H9 (cell line): ENCODE measurements around the gene ZNF691. TPM values are rescaled to one million over a fixed set of nuclear protein-coding genes. Genes with fewer than 3 reads are reported as not detected.

Experiments used
- DNase-seq: peaks from one replicate; pipeline ENCODE4 v3.0.0-alpha.2; 2017
- H2AFZ ChIP-seq: one replicate; pipeline ENCODE4 v1.6.1; 2013; ENCODE audit warnings: mild to moderate bottlenecking, low read length, control low read depth, moderate library complexity
- H2AK5ac ChIP-seq: 2 replicates; pipeline ENCODE4 v1.6.1; 2013; ENCODE audit warnings: low read length, control low read depth, mixed read lengths; ENCODE audit not compliant: insufficient read length
- H2BK120ac ChIP-seq: one replicate; pipeline ENCODE4 v1.6.1; 2013; ENCODE audit warnings: low read depth, mild to moderate bottlenecking, low read length, control low read depth, inconsistent platforms; ENCODE audit not compliant: poor library complexity, severe bottlenecking
- H2BK12ac ChIP-seq: 2 replicates; pipeline ENCODE4 v1.6.1; 2013; ENCODE audit warnings: low read length, control low read depth, mixed read lengths, low read depth; ENCODE audit not compliant: insufficient read length
- H2BK15ac ChIP-seq: 2 replicates; pipeline ENCODE4 v1.6.1; 2013; ENCODE audit warnings: low read depth, low read length, control low read depth
- H2BK20ac ChIP-seq: one replicate; pipeline ENCODE4 v1.6.1; 2013; ENCODE audit warnings: low read depth, mild to moderate bottlenecking, low read length, control low read depth, inconsistent platforms; ENCODE audit not compliant: poor library complexity, severe bottlenecking
- H2BK5ac ChIP-seq: 2 replicates; pipeline ENCODE4 v1.6.1; 2013; ENCODE audit warnings: low read length, control low read depth, mixed read lengths; ENCODE audit not compliant: insufficient read length
- H3K14ac ChIP-seq: 2 replicates; pipeline ENCODE4 v1.6.1; 2013; ENCODE audit warnings: low read length, control low read depth; ENCODE audit not compliant: insufficient read depth
- H3K18ac ChIP-seq: 2 replicates; pipeline ENCODE4 v1.6.1; 2013; ENCODE audit warnings: low read depth, mild to moderate bottlenecking, mixed read lengths, low read length, control low read depth; ENCODE audit not compliant: insufficient read length
- H3K23ac ChIP-seq: 2 replicates; pipeline ENCODE4 v1.6.1; 2013; ENCODE audit warnings: low read length, control low read depth, mixed read lengths, low read depth; ENCODE audit not compliant: insufficient read length
- H3K23me2 ChIP-seq: 2 replicates; pipeline ENCODE4 v1.6.1; 2013; ENCODE audit warnings: low read depth, mild to moderate bottlenecking, mixed read lengths, low read length, control low read depth; ENCODE audit not compliant: insufficient read length, poor library complexity, severe bottlenecking
- H3K27ac ChIP-seq: 2 replicates; pipeline ENCODE4 v1.5.1; 2013; ENCODE audit warnings: low read length, control low read depth, mixed read lengths, low read depth; ENCODE audit not compliant: insufficient read length
- H3K27me3 ChIP-seq: 2 replicates; pipeline ENCODE4 v1.6.1; 2013; ENCODE audit warnings: low read length, control low read depth, inconsistent platforms; ENCODE audit not compliant: insufficient read depth
- H3K4ac ChIP-seq: 2 replicates; pipeline ENCODE4 v1.6.1; 2013; ENCODE audit warnings: low read depth, mild to moderate bottlenecking, control low read depth, inconsistent platforms, low read length, moderate library complexity
- H3K4me1 ChIP-seq: 2 replicates; pipeline ENCODE4 v1.6.1; 2013; ENCODE audit warnings: low read length, control low read depth, inconsistent platforms; ENCODE audit not compliant: insufficient read depth
- H3K4me2 ChIP-seq: 2 replicates; pipeline ENCODE4 v1.6.1; 2013; ENCODE audit warnings: low read length, control low read depth, mixed read lengths; ENCODE audit not compliant: insufficient read length, insufficient read depth
- H3K56ac ChIP-seq: 2 replicates; pipeline ENCODE4 v1.6.1; 2013; ENCODE audit warnings: low read depth, mild to moderate bottlenecking, mixed read lengths, low read length, control low read depth; ENCODE audit not compliant: insufficient read length
- H3K79me1 ChIP-seq: 2 replicates; pipeline ENCODE4 v1.6.1; 2013; ENCODE audit warnings: low read depth, mild to moderate bottlenecking, moderate library complexity, low read length, control low read depth, inconsistent platforms; ENCODE audit not compliant: insufficient read depth, poor library complexity, severe bottlenecking
- H3K79me2 ChIP-seq: 2 replicates; pipeline ENCODE4 v1.6.1; 2013; ENCODE audit warnings: low read length, control low read depth, inconsistent platforms; ENCODE audit not compliant: insufficient read depth
- H3K9ac ChIP-seq: 2 replicates; pipeline ENCODE4 v1.6.1; 2013; ENCODE audit warnings: low read length, control low read depth, mixed read lengths; ENCODE audit not compliant: insufficient read length; ENCODE audit errors: extremely low read depth
- H3K9me3 ChIP-seq: one replicate; pipeline ENCODE4 v1.6.1; 2013; ENCODE audit warnings: low read depth, low read length, inconsistent platforms; ENCODE audit not compliant: control insufficient read depth
- H3T11ph ChIP-seq: one replicate; pipeline ENCODE4 v1.6.1; 2013; ENCODE audit warnings: mild to moderate bottlenecking, low read length, control low read depth, inconsistent platforms
- H4K20me1 ChIP-seq: one replicate; pipeline ENCODE4 v1.6.1; 2013; ENCODE audit not compliant: control insufficient read depth, insufficient read length, insufficient read depth
- H4K5ac ChIP-seq: 2 replicates; pipeline ENCODE4 v1.6.1; 2013; ENCODE audit warnings: low read depth, mild to moderate bottlenecking, mixed read lengths, low read length, control low read depth; ENCODE audit not compliant: insufficient read length
- H4K8ac ChIP-seq: replicated peaks from 2 replicates; pipeline ENCODE4 v1.6.1; 2013; ENCODE audit warnings: low read length, control low read depth, mixed read lengths, low read depth; ENCODE audit not compliant: insufficient read length
- H4K91ac ChIP-seq: 2 replicates; pipeline ENCODE4 v1.6.1; 2013; ENCODE audit warnings: low read depth, mild to moderate bottlenecking, moderate library complexity, mixed read lengths, low read length, control low read depth; ENCODE audit not compliant: insufficient read length
- H3K27ac Mint-ChIP-seq, 3 experiments: 2 replicates in 2 of 3; 3 replicates in 1 of 3; pipeline ENCODE4 v1.8.0; 2020 to 2021; ENCODE audit warnings: mixed read lengths in 3 of 3, mild to moderate bottlenecking in 1 of 3, moderate library complexity in 1 of 3
- H3K27me3 Mint-ChIP-seq: 2 replicates; pipeline ENCODE4 v1.8.0; 2021; ENCODE audit warnings: low read depth, mild to moderate bottlenecking, moderate library complexity, mixed read lengths
- H3K36me3 Mint-ChIP-seq, 3 experiments: 2 replicates in 2 of 3; 3 replicates in 1 of 3; pipeline ENCODE4 v1.8.0; 2020 to 2021; ENCODE audit warnings: low read depth in 3 of 3, mixed read lengths in 3 of 3; ENCODE audit not compliant: insufficient read depth in 1 of 3
- H3K4me1 Mint-ChIP-seq, 2 experiments: 2 replicates each; pipeline ENCODE4 v1.8.0; 2020; ENCODE audit warnings: mixed read lengths in 2 of 2
- H3K4me3 Mint-ChIP-seq, 2 experiments: 2 replicates in 1 of 2; 3 replicates in 1 of 2; pipeline ENCODE4 v1.8.0; 2020 to 2021; ENCODE audit warnings: mild to moderate bottlenecking in 2 of 2, mixed read lengths in 2 of 2, moderate library complexity in 1 of 2
- H3K9me3 Mint-ChIP-seq, 2 experiments: 2 replicates in 1 of 2; 3 replicates in 1 of 2; pipeline ENCODE4 v1.8.0; 2020; ENCODE audit warnings: mild to moderate bottlenecking in 2 of 2, mixed read lengths in 2 of 2, moderate library complexity in 1 of 2
- WGBS: extraction: QIAGEN DNeasy Blood & Tissue Kit; methylation state at CpG from one replicate; pipeline ENCODE4 v1.1.7; 2013; ENCODE audit warnings: missing lambda C conversion rate, low lambda C conversion rate, mixed read lengths; ENCODE audit not compliant: insufficient read length; ENCODE audit errors: extremely low coverage; 5-methylcytosine and 5-hydroxymethylcytosine counted together
- total RNA-seq: library from RNA; stranded (reverse); gene quantifications from 2 replicates; pipeline ENCODE4 v1.2.1, GENCODE V29; 2021
- TF ChIP-seq, protein P1 (sequence below): fragments of 200-600 bp; sonication (generic); conservative IDR thresholded peaks from 3 replicates; pipeline ENCODE4 v1.8.0; 2021; ENCODE audit warnings: antibody characterized with exemption, mild to moderate bottlenecking

ZNF691 gene
- total RNA-seq, 1 experiment from 2014 or later: 20.1 TPM

GRCh38 chr1:42806593-42806992 is 39.8 kb upstream of the ZNF691 start:
- TF ChIP-seq, protein P1, sequence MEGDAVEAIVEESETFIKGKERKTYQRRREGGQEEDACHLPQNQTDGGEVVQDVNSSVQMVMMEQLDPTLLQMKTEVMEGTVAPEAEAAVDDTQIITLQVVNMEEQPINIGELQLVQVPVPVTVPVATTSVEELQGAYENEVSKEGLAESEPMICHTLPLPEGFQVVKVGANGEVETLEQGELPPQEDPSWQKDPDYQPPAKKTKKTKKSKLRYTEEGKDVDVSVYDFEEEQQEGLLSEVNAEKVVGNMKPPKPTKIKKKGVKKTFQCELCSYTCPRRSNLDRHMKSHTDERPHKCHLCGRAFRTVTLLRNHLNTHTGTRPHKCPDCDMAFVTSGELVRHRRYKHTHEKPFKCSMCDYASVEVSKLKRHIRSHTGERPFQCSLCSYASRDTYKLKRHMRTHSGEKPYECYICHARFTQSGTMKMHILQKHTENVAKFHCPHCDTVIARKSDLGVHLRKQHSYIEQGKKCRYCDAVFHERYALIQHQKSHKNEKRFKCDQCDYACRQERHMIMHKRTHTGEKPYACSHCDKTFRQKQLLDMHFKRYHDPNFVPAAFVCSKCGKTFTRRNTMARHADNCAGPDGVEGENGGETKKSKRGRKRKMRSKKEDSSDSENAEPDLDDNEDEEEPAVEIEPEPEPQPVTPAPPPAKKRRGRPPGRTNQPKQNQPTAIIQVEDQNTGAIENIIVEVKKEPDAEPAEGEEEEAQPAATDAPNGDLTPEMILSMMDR: no peak
- no peak overlapping the region for H3K23ac ChIP-seq
- no peak overlapping the region for H3K56ac ChIP-seq
- H4K20me1 ChIP-seq: no peaks in the 10 kb centered on the region
- H2BK12ac ChIP-seq: no peak overlapping the region
- peaks cover 17 to 19% of the 10 kb centered on the region in 2 experiments for H3K9me3 Mint-ChIP-seq
- H3K79me2 ChIP-seq: no peaks in the 10 kb centered on the region
- H3K4me1 ChIP-seq: no peaks in the 10 kb centered on the region
- H3K14ac ChIP-seq: no peak overlapping the region
- no peaks in the 10 kb centered on the region for H3K79me1 ChIP-seq
- no peaks in the 10 kb centered on the region for H3K27me3 ChIP-seq
- no peak overlapping the region for H2AFZ ChIP-seq
- H3K4me2 ChIP-seq: no peak overlapping the region
- no peak overlapping the region for H3K27ac ChIP-seq
- H4K8ac ChIP-seq: no peak overlapping the region
- no peak overlapping the region for H3K18ac ChIP-seq
- no peak overlapping the region for H2BK5ac ChIP-seq
- H4K5ac ChIP-seq: no peak overlapping the region
- no peak overlapping the region for H4K91ac ChIP-seq
- no peak overlapping the region for H2AK5ac ChIP-seq
- H3K4ac ChIP-seq: no peak overlapping the region
- H2BK15ac ChIP-seq: no peak overlapping the region
- H3K4me3 Mint-ChIP-seq: no peak overlapping the region
- H3K9ac ChIP-seq: no peak overlapping the region
- DNase-seq: no peak
- H3K23me2 ChIP-seq: no peaks in the 10 kb centered on the region
- H3K27me3 Mint-ChIP-seq: no peaks in the 10 kb centered on the region
- no peak overlapping the region for H3T11ph ChIP-seq
- no peaks in the 10 kb centered on the region for H3K9me3 ChIP-seq
- H3K4me1 Mint-ChIP-seq: no peaks in the 10 kb centered on the region; a peak in 1 of 4 replicates
- no peak overlapping the region for H3K27ac Mint-ChIP-seq
- H2BK20ac ChIP-seq: no peak overlapping the region
- no CpG with 5 or more reads among the region's 5 CpGs for WGBS
- H2BK120ac ChIP-seq: no peak overlapping the region
- H3K36me3 Mint-ChIP-seq: peaks cover 19 to 41% (median 38%) of the 10 kb centered on the region in 3 experiments
